ENCODE measurements around the gene GPBP1. TPM values are rescaled to one million over a fixed set of nuclear protein-coding genes. Genes with fewer than 3 reads are reported as not detected.
"Not testable (repeated sequence)": the region's sequence is repeated elsewhere in the genome, so short reads cannot be mapped to it uniquely, and the experiment has no call there.

GPBP1 gene
- polyA plus RNA-seq, 1 of the 3 experiments (the other 2 are of a cell fraction) = 11.4 TPM

GRCh38 chr5:57178238-57178637 is 4.4 kb downstream of the GPBP1 start:
- peak overlapping the region in 1 of 2 experiments; percentile 42; a peak in 3 of 4 replicates for H3K4me3 ChIP-seq (ENCODE audit: low read depth in 2 of 2, low read length in 1 of 2)
- CTCF ChIA-PET; H3K27ac ChIP-seq (ENCODE audit: low read depth in 2 of 2, low read length in 1 of 2); H3K27me3 ChIP-seq (ENCODE audit: insufficient read depth); H3K4me1 ChIP-seq (ENCODE audit: control insufficient read depth in 1 of 2, insufficient read depth in 2 of 2, low read depth in 1 of 2, low read length in 1 of 2); H3K9me3 ChIP-seq; DNase-seq; H3F3A ChIP-seq (replicated peaks; ENCODE audit: insufficient read depth); H3K9me2 ChIP-seq; H2AFZ ChIP-seq (ENCODE audit: low read depth); POLR2A ChIA-PET: not testable (repeated sequence)
- H3K4me2 ChIP-seq = peak overlapping the region; percentile 85
- peaks cover 81% of the 10 kb centered on the region for H4K20me1 ChIP-seq (ENCODE audit: insufficient read depth)
- WGBS (ENCODE audit: low lambda C conversion rate) = 83% methylated on average over 12 of the region's 12 CpGs
- H3K36me3 ChIP-seq (replicated peaks in 1 of 2; ENCODE audit: control insufficient read depth in 1 of 2, insufficient read depth in 2 of 2, low read length in 1 of 2) = peaks cover 4 to 22% of the 10 kb centered on the region in 2 experiments
- peaks cover 93% of the 10 kb centered on the region for H3K79me2 ChIP-seq (ENCODE audit: insufficient read depth)
- H3K9ac ChIP-seq = peak overlapping the region; percentile 7; the same call in 1 of the 2 replicates

GRCh38 chr5:57179262-57180200 is 5.7 kb downstream of the GPBP1 start:
- Histone ChIP-seq H3K4me1 (ENCODE audit: control insufficient read depth in 1 of 2, insufficient read depth in 2 of 2, low read depth in 1 of 2, low read length in 1 of 2) (peaks cover 0 to 10% of the 10 kb centered on the region in 2 experiments; a peak in 2 of 4 replicates), H3K9me2 (no peaks in the 10 kb centered on the region), H3K9ac (no peak overlapping the region), H3K36me3 (replicated peaks in 1 of 2; ENCODE audit: control insufficient read depth in 1 of 2, insufficient read depth in 2 of 2, low read length in 1 of 2) (peaks cover 4 to 31% of the 10 kb centered on the region in 2 experiments), H3K27ac (ENCODE audit: low read depth in 2 of 2, low read length in 1 of 2) (no peak overlapping the region), H3K9me3 (no peaks in the 10 kb centered on the region), H3K79me2 (ENCODE audit: insufficient read depth) (peaks cover 100% of the 10 kb centered on the region), H2AFZ (ENCODE audit: low read depth) (no peak overlapping the region), H4K20me1 (ENCODE audit: insufficient read depth) (peaks cover 94% of the 10 kb centered on the region), H3K4me2 (peak overlapping the region; percentile 85), H3K27me3 (ENCODE audit: insufficient read depth) (no peaks in the 10 kb centered on the region), H3F3A (replicated peaks; ENCODE audit: insufficient read depth) (no peaks in the 10 kb centered on the region), H3K4me3 (ENCODE audit: low read depth in 2 of 2, low read length in 1 of 2) (peak overlapping the region in 1 of 2 experiments; percentile 42; a peak in 1 of 4 replicates)
- WGBS (ENCODE audit: low lambda C conversion rate) = 88% methylated on average over 12 of the region's 12 CpGs
- POLR2A ChIA-PET = no interaction called here
- CTCF ChIA-PET = no interaction called here
- DNase-seq = no peak
- no peak for TF ChIP-seq FOXJ3 (CRISPR knock-in tag; IDR thresholded peaks at IDR 0.05)
- TF ChIP-seq USF2 (IDR thresholded peaks at IDR 0.05; ENCODE audit: borderline replicate concordance, low read depth, low read length) = no peak
- no peak for TF ChIP-seq SMC3 (IDR thresholded peaks at IDR 0.05; ENCODE audit: low read depth, low read length)
- TF ChIP-seq CHD2 (IDR thresholded peaks at IDR 0.05; ENCODE audit: low read length, partially characterized antibody) = no peak
- TF ChIP-seq RXRA (IDR thresholded peaks at IDR 0.05; ENCODE audit: borderline replicate concordance, low read depth) = no peak

GRCh38 chr5:57181154-57181553 is 7.3 kb downstream of the GPBP1 start:
- 94% methylated on average over 10 of the region's 10 CpGs for WGBS (ENCODE audit: low lambda C conversion rate)

More at GRCh38 chr5:57181154-57181553, 7.3 kb downstream of the GPBP1 start:
- no peak overlapping the region for H3K9ac ChIP-seq
- no peaks in the 10 kb centered on the region for H3K9me3 ChIP-seq
- H3K9me2 ChIP-seq = no peaks in the 10 kb centered on the region
- no peak overlapping the region for H3K4me2 ChIP-seq
- ChIA-PET CTCF (interaction anchor here (0.7 kb wide), 1 partner anchor 58 kb away, joined by 3 read pairs; no protein-coding TSS in a partner anchor), POLR2A (no interaction called here)
- TF ChIP-seq MXI1 (IDR thresholded peaks at IDR 0.05; ENCODE audit: low read depth, low read length) (no peak), ELF1 (IDR thresholded peaks at IDR 0.05) (no peak)
- H3K27ac ChIP-seq (ENCODE audit: low read depth in 2 of 2, low read length in 1 of 2) = no peak overlapping the region
- H3K36me3 ChIP-seq (replicated peaks in 1 of 2; ENCODE audit: control insufficient read depth in 1 of 2, insufficient read depth in 2 of 2, low read length in 1 of 2) = peaks cover 4 to 32% of the 10 kb centered on the region in 2 experiments
- no peaks in the 10 kb centered on the region for H3K27me3 ChIP-seq (ENCODE audit: insufficient read depth)
- H3K79me2 ChIP-seq (ENCODE audit: insufficient read depth) = peaks cover 100% of the 10 kb centered on the region
- H3F3A ChIP-seq (replicated peaks; ENCODE audit: insufficient read depth) = no peaks in the 10 kb centered on the region
- no peak overlapping the region for H2AFZ ChIP-seq (ENCODE audit: low read depth)
- H4K20me1 ChIP-seq (ENCODE audit: insufficient read depth) = peaks cover 100% of the 10 kb centered on the region
- peaks cover 0 to 10% of the 10 kb centered on the region in 2 experiments; a peak in 2 of 4 replicates for H3K4me1 ChIP-seq (ENCODE audit: control insufficient read depth in 1 of 2, insufficient read depth in 2 of 2, low read depth in 1 of 2, low read length in 1 of 2)
- no peak overlapping the region for H3K4me3 ChIP-seq (ENCODE audit: low read depth in 2 of 2, low read length in 1 of 2)
- DNase-seq = no peak
